HG03103 (cell line): ENCODE results near the gene YPEL1.
"Not testable (repeated sequence)": the region's sequence is repeated elsewhere in the genome, so short reads cannot be mapped to it uniquely, and the experiment has no call there.

Source experiments
- ATAC-seq: cut with Tn5 transposase; IDR thresholded peaks from one replicate; pipeline ENCODE4 v1.9.1; 2021; ENCODE audit warnings: low read depth; ENCODE audit not compliant: unreplicated experiment

The YPEL1 gene

DNA sequence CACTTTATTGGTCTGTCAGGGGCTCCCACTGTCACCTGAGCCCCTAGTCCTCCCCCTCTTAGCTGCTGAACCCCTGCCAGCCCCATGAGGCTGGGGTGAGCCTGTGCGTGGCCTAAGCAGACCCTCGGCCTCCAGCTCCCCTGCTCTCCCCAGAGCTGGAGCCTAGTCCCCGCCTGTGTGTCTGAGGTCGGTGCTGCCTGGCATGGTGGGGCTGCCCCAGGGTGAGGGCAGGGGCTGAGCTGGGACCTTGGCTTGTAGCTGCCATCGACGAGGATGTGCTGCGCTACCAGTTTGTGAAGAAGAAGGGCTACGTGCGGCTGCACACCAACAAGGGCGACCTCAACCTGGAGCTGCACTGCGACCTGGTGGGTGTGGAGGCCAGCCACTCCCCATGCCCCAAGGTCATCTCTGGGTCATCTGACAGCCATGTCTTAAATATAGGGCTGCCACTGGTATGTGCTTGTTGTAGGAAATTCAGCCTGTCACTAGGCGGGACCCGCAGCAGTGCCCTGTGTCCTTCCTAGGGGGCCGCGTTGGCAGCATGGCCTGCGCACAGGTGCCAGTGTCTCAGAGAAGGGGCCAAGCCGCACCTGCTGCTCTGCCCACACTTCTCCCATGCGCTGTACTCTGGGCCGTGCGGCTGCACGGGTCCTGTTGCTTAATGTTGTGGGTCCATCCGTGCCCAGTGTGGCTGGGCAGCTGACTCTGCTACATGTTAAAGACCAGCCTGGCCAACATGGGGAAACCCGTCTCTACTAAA lies 48.8 kb downstream of the YPEL1 start:
- ATAC-seq = no peak

GRCh38 chr22:21686193-21686608 lies 49.4 kb downstream of the YPEL1 start:
- ATAC-seq = no peak

- ATAC-seq = no peak
Measured at GRCh38 chr22:21685164-21685513, 50.5 kb downstream of the YPEL1 start.

DNA sequence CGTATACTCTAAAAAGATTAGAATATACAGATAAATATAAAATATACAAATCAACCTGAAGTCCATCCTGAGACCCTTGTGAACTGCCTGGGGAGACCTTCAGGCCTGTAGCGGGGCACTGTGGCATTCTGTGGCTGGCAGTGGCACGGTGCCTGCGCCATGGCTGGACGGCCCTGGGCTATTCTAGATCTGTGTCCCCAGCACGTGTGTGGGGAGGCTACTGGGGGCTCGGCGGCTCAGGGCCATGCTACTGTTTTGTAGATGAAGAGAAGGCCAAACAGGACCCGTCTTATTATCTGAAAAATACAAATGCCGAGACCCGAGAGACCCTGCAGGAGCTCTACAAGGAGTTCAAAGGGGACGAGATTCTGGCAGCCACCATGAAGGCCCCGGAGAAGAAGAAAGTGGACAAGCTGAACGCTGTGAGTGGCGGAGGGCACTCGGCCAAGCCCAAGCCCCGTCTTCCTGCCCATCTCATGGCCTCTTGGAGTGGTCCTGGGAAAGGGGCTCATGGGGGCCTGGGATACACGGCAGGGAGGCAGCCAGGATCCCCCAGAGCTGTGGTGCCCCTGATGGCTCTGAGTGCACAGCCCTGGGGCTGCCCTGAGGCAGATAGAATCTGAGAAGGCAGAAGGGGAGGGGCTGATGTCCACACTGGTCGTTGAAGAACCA lies 51.0 kb downstream of the YPEL1 start:
- no peak for ATAC-seq

- ATAC-seq = no peak
Measured at GRCh38 chr22:21683401-21683811, 52.2 kb downstream of the YPEL1 start.

- ATAC-seq = no peak
Measured at GRCh38 chr22:21682385-21683175, 53.0 kb downstream of the YPEL1 start.

GRCh38 chr22:21681566-21682370 lies 53.8 kb downstream of the YPEL1 start:
- ATAC-seq = no peak

- ATAC-seq = no peak
Measured at GRCh38 chr22:21680830-21681565, 54.6 kb downstream of the YPEL1 start.

DNA sequence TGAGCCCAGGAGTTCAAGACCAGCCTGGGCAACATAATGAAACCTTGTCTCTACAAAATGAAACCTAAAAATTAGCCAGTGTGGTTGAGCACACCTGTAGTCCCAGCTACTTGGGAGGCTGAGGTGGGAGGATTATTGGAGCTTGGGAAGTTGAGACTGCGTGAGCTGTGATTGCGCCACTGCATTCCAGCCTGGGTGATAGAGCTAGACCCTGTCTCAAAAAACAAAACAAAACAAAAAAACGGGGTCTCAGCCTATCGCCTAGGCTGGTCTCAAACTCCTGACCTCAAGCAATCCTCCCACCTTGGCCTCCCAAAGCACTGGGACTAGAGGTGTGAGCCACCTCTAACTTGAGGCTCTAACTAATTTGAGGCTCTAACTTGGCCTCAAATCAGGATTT lies 56.2 kb downstream of the YPEL1 start:
- no peak for ATAC-seq

GRCh38 chr22:21678842-21679241 lies 56.8 kb downstream of the YPEL1 start:
- not testable (repeated sequence) for ATAC-seq

- no peak for ATAC-seq
Measured at GRCh38 chr22:21677606-21678443, 57.8 kb downstream of the YPEL1 start.

- ATAC-seq = no peak
Measured at GRCh38 chr22:21674638-21675245, 60.9 kb downstream of the YPEL1 start.

DNA sequence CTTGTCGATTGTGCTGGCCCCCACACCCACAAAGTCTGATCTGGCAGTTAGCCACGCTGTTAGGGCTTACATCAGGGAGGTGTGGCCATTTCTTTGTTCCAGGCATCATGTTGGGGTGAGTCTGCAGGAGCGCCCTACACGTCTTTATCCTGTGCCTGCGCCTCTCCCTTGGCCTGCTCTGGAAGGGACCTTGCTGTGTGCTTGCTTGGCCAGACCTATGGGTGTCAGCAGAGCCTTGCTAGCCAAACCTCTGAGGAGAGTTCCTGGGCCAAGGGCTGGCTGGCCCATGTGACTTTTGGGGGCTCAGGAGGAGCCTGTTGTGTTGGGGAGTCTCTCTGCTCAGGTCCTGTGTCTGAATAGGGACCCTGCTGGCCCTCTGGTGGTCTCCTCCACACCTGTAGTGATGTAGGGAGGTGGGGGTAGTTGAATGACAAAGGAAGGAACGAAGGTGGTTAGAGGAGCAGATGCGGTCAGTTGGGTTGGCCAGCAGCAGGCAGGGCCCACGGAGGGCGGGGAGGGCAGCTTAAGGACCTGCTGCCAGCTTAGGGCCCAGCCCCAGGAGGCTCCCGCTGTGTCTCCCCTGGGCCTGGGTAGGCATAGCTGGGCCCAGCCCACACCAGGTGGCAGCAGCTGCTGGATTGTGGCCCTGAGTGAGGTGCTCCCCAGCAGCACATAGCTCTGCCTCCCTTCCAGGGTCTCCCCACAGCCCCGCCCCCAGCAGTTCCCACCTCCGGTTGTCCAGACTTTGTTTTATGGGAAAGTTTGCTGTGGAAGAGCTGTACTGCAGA lies 61.9 kb downstream of the YPEL1 start:
- ATAC-seq = no peak

DNA sequence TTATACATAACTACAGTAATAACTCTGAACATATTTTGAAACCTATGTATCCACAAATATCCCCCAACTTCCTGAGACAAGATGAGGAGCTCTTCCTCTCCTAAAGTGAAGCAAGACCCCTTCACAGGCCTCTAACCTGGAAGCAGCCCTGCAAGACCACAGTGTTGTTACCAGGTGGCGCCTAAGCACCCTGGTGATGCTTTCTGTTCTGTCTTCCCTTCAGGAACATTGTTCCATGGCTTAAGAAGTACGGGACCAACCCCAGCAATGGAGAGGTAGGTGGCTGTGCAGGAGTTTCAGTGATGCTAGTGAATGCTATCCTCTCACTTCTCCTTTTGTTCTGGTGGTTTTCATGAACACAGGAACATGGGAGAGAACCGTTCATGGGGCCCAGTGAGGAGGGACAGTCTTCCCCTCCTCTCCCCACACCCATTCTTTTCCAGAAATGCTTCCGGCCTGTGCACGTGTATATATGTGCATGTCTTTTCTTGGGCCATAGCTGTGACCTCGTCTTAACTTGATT lies 63.4 kb downstream of the YPEL1 start:
- ATAC-seq = no peak

DNA sequence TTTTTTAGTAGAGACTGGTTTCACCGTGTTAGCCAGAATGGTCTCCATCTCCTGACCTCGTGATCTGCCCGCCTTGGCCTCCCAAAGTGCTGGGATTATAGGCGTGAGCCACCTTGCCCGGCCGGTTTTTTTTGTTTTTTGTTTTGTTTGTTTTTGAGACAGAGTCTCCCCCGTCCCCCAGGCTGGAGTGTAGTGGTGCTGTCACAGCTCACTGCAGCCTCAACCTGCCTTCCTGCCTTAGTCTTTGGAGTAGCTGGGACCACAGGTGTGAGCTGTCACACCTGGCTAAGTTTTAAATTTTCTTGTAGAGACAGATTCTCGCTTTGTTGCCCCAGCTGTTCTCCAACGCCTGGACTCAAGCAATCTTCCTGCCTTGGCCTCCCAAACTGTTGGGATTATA lies 66.6 kb downstream of the YPEL1 start:
- ATAC-seq = no peak

- no peak for ATAC-seq
Measured at GRCh38 chr22:21666786-21667185, 68.8 kb downstream of the YPEL1 start.

- no peak for ATAC-seq
Measured at GRCh38 chr22:21665047-21665851, 70.3 kb downstream of the YPEL1 start.
